NCI-H146 treated with DMSO at 0.1 percent for 48 hours (cell line): ENCODE measurements around the gene FGD1.

Experiments
- DNase-seq: peaks from one replicate; lab custom pipeline; 2025; ENCODE audit not compliant: unreplicated experiment; lab: John Stamatoyannopoulos, UW

FGD1 gene

DNA sequence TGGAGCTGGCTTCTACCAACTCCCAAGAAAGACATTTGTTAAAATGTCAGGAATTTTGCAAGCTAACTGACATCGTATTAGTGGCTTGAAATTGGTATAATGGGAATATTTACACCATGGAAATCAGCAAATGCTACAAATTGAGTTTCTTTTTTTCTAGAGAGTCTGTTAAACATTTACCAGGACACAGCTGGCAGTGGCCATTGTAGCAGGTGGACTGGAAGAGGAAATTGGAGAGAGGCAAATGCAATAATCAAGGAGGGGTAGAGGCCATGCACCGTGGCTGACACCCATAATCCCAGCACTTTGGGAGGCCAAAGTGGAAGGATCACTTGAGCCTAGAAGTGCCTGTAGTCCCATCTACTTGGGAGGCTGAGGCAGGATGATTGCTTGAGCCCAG, 88.8 kb downstream of the FGD1 start:
- no peak for DNase-seq

DNA sequence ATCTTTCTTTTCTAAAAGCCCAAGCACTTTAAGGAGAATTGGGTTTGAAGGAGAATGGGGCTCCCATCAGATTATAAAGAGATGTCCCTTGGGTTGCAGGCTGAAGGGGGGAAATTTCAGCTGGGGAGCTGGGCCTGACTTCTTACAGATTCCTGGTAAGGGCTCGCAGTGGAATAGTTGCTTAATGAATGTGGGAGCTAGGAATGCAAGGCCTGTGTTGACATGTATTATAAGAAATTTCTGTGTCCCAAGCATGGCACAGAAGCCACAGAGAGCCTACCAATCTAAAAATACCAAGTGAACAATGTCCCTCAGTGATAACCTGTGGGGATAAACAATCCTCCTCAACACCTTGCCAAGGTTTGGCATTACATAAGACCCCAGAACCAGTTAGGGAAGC, 98.9 kb downstream of the FGD1 start:
- no peak for DNase-seq
